ENCODE results near the gene TMOD3.
"Not testable (repeated sequence)": the region's sequence is repeated elsewhere in the genome, so short reads cannot be mapped to it uniquely, and the experiment has no call there.

- TF ChIP-seq CTCF (IDR thresholded peaks at IDR 0.05; ENCODE audit: extremely low read depth in 1 of 2, insufficient read depth in 1 of 2, low read depth in 1 of 2, low read length in 2 of 2); POLR2A (IDR thresholded peaks at IDR 0.05; ENCODE audit: low read depth, low read length); MYC (IDR thresholded peaks at IDR 0.05; ENCODE audit: low read depth, low read length); EZH2 (IDR thresholded peaks at IDR 0.05; ENCODE audit: borderline replicate concordance, low read depth, low read length, severe bottlenecking); POLR2AphosphoS5 (IDR thresholded peaks at IDR 0.05; ENCODE audit: insufficient read depth, low read depth, low read length): not testable (repeated sequence)
These were observed 42.3 kb upstream of the TMOD3 start for GRCh38 chr15:51787130-51787529.
